GM23338 (cell line): ENCODE data around the gene FBXW7. TPM values are rescaled to one million over a fixed set of nuclear protein-coding genes. Genes with fewer than 3 reads are reported as not detected.

Experiments used
- ATAC-seq: fragments of 200-7000 bp; cut with Tn5 transposase; 3 replicates; pipeline ENCODE4 v1.9.1; 2020
- DNase-seq: peaks from one replicate; pipeline ENCODE4 v3.0.0-alpha.2; 2015; ENCODE audit warnings: low spot score
- H2AFZ ChIP-seq: fragments of 200-600 bp; sonication (generic); 2 replicates; pipeline ENCODE4 v1.8.0; 2016; ENCODE audit warnings: antibody characterized with exemption, mild to moderate bottlenecking, moderate library complexity
- H3F3A ChIP-seq: fragments of 200-600 bp; sonication (generic); replicated peaks from 2 replicates; pipeline ENCODE4 v1.8.0; 2017; ENCODE audit warnings: antibody characterized with exemption, mixed run types, low read depth
- H3K27ac ChIP-seq: fragments of 200-600 bp; sonication (generic); 2 replicates; pipeline ENCODE4 v1.6.1; 2016; ENCODE audit warnings: low read depth
- H3K27me3 ChIP-seq: fragments of 200-600 bp; sonication (generic); 2 replicates; pipeline ENCODE4 v1.8.0; 2016; ENCODE audit warnings: mild to moderate bottlenecking, mixed run types, moderate library complexity; ENCODE audit not compliant: insufficient read depth
- H3K36me3 ChIP-seq: fragments of 200-600 bp; sonication (generic); 2 replicates; pipeline ENCODE4 v1.8.0; 2016; ENCODE audit warnings: mild to moderate bottlenecking; ENCODE audit not compliant: insufficient read depth
- H3K4me1 ChIP-seq: fragments of 200-600 bp; sonication (generic); 2 replicates; pipeline ENCODE4 v1.8.0; 2016; ENCODE audit warnings: mild to moderate bottlenecking, moderate library complexity; ENCODE audit not compliant: insufficient read depth
- H3K4me2 ChIP-seq: fragments of 200-600 bp; sonication (generic); 2 replicates; pipeline ENCODE4 v1.7.1; 2017; ENCODE audit warnings: mixed run types
- H3K4me3 ChIP-seq: fragments of 200-600 bp; sonication (generic); 2 replicates; pipeline ENCODE4 v1.6.1; 2016; ENCODE audit warnings: mixed run types
- H3K79me2 ChIP-seq: fragments of 200-600 bp; sonication (generic); replicated peaks from 2 replicates; pipeline ENCODE4 v1.8.0; 2017; ENCODE audit warnings: mild to moderate bottlenecking; ENCODE audit not compliant: insufficient read depth
- H3K9me2 ChIP-seq: fragments of 200-600 bp; sonication (generic); 2 replicates; pipeline ENCODE4 v1.8.0; 2017; ENCODE audit not compliant: insufficient read depth
- H4K20me1 ChIP-seq: fragments of 200-600 bp; sonication (generic); replicated peaks from 2 replicates; pipeline ENCODE4 v1.8.0; 2017; ENCODE audit warnings: mild to moderate bottlenecking; ENCODE audit not compliant: insufficient read depth
- H3K27ac Mint-ChIP-seq: 2 replicates; pipeline ENCODE4 v1.8.0; 2020; ENCODE audit warnings: inconsistent platforms, mild to moderate bottlenecking, moderate library complexity, mixed read lengths
- H3K27me3 Mint-ChIP-seq: 3 replicates; pipeline ENCODE4 v1.8.0; 2022; ENCODE audit warnings: low read depth, mild to moderate bottlenecking, moderate library complexity, mixed read lengths, inconsistent platforms; ENCODE audit not compliant: insufficient read depth, poor library complexity
- H3K36me3 Mint-ChIP-seq: 3 replicates; pipeline ENCODE4 v1.8.0; 2021; ENCODE audit warnings: low read depth, mild to moderate bottlenecking, inconsistent platforms, moderate library complexity, mixed read lengths
- H3K4me1 Mint-ChIP-seq: 3 replicates; pipeline ENCODE4 v1.8.0; 2020; ENCODE audit warnings: mild to moderate bottlenecking, inconsistent platforms, mixed read lengths
- H3K4me3 Mint-ChIP-seq: 3 replicates; pipeline ENCODE4 v1.8.0; 2021; ENCODE audit warnings: moderate library complexity, mild to moderate bottlenecking, inconsistent platforms, mixed read lengths
- H3K9me3 Mint-ChIP-seq: 3 replicates; pipeline ENCODE4 v1.8.0; 2020; ENCODE audit warnings: moderate library complexity, mild to moderate bottlenecking, inconsistent platforms, mixed read lengths
- CREB1 ChIP-seq: fragments of 250-450 bp; sonication (Bioruptor Pico); IDR thresholded peaks from 2 replicates; pipeline ENCODE4 v1.5.0; 2020; ENCODE audit warnings: low read depth, mild to moderate bottlenecking, moderate library complexity
- CTCF ChIP-seq, 2 experiments: fragments of 200-600 bp in 1 of 2; sonication (generic) in 1 of 2; conservative IDR thresholded peaks; 2 replicates each; pipeline versions ENCODE4 v1.5.1 to v1.6.1; 2016 to 2017; ENCODE audit warnings: antibody characterized with exemption in 2 of 2, low read depth in 2 of 2, mild to moderate bottlenecking in 2 of 2, moderate library complexity in 1 of 2
- ETS1 ChIP-seq: IDR thresholded peaks from 2 replicates; pipeline ENCODE4 v1.6.1; 2016; ENCODE audit warnings: antibody characterized with exemption
- EZH2 ChIP-seq: fragments of 200-600 bp; sonication (generic); IDR thresholded peaks from one replicate; pipeline ENCODE4 v1.8.0; 2017; ENCODE audit warnings: antibody characterized with exemption, mild to moderate bottlenecking, low read depth; ENCODE audit not compliant: unreplicated experiment
- EZH2phosphoT487 ChIP-seq: fragments of 200-600 bp; sonication (generic); IDR thresholded peaks from one replicate; pipeline ENCODE4 v1.8.1; 2018; ENCODE audit warnings: antibody characterized with exemption; ENCODE audit not compliant: unreplicated experiment
- JUNB ChIP-seq: IDR thresholded peaks from one replicate; pipeline ENCODE4 v1.6.1; 2016; ENCODE audit warnings: antibody characterized with exemption; ENCODE audit not compliant: unreplicated experiment
- NANOG ChIP-seq: IDR thresholded peaks from 2 replicates; pipeline ENCODE4 v1.6.1; 2016; ENCODE audit warnings: antibody characterized with exemption, borderline replicate concordance
- POLR2AphosphoS5 ChIP-seq: IDR thresholded peaks from 2 replicates; pipeline ENCODE4 v1.6.1; 2016; ENCODE audit warnings: antibody characterized with exemption, low read depth
- STAT1 ChIP-seq: IDR thresholded peaks from one replicate; pipeline ENCODE4 v1.6.1; 2016; ENCODE audit warnings: antibody characterized with exemption; ENCODE audit not compliant: unreplicated experiment
- ZNF114 ChIP-seq: fragments of 250-450 bp; sonication (Bioruptor Pico); IDR thresholded peaks from 2 replicates; pipeline ENCODE4 v1.5.0; 2020; ENCODE audit warnings: mild to moderate bottlenecking, moderate library complexity
- ZNF331 ChIP-seq: fragments of 250-450 bp; sonication (Bioruptor Pico); IDR thresholded peaks from 2 replicates; pipeline ENCODE4 v1.5.0; 2020; ENCODE audit warnings: low read depth, mild to moderate bottlenecking, moderate library complexity
- ZNF462 ChIP-seq: fragments of 250-450 bp; sonication (Bioruptor Pico); IDR thresholded peaks from 2 replicates; pipeline ENCODE4 v1.5.0; 2020; ENCODE audit warnings: mild to moderate bottlenecking, moderate library complexity
- polyA plus RNA-seq: library from polyadenylated mRNA; unstranded; fragments of >200 nt; fragmentation: Nextera tagmentation; extraction: Ambion mirVana; gene quantifications from 2 replicates; pipeline ENCODE4 v1.2.1, GENCODE V29; 2016
- total RNA-seq: library from RNA; depleted of rRNA; stranded (reverse); fragments of >200 nt; shearing (Covaris generic); gene quantifications from 2 replicates; pipeline ENCODE4 v1.2.3, GENCODE V29; 2014
- TF ChIP-seq, protein P1 (sequence below): IDR thresholded peaks from one replicate; pipeline ENCODE4 v1.6.1; 2018; ENCODE audit warnings: antibody characterized with exemption; ENCODE audit not compliant: unreplicated experiment

FBXW7 gene
- total and polyA plus RNA-seq, 2 experiments from 2014 or later: 25.8 to 34.7 TPM

GRCh38 chr4:152322656-152323055 is 213.2 kb downstream of the FBXW7 start:
- no peaks in the 10 kb centered on the region for H3K9me2 ChIP-seq
- no peak overlapping the region for H3K4me2 ChIP-seq
- TF ChIP-seq ETS1 (no peak), ZNF114 (no peak), CREB1 (no peak), JUNB (no peak), NANOG (no peak), ZNF331 (CRISPR knock-in tag) (no peak), POLR2AphosphoS5 (no peak), CTCF (conservative IDR thresholded peaks at IDR 0.05; ENCODE audit: low read depth in 2 of 2) (no peak), EZH2 (no peak), ZNF462 (CRISPR knock-in tag) (no peak), STAT1 (no peak), EZH2phosphoT487 (no peak)
- TF ChIP-seq, protein P1, sequence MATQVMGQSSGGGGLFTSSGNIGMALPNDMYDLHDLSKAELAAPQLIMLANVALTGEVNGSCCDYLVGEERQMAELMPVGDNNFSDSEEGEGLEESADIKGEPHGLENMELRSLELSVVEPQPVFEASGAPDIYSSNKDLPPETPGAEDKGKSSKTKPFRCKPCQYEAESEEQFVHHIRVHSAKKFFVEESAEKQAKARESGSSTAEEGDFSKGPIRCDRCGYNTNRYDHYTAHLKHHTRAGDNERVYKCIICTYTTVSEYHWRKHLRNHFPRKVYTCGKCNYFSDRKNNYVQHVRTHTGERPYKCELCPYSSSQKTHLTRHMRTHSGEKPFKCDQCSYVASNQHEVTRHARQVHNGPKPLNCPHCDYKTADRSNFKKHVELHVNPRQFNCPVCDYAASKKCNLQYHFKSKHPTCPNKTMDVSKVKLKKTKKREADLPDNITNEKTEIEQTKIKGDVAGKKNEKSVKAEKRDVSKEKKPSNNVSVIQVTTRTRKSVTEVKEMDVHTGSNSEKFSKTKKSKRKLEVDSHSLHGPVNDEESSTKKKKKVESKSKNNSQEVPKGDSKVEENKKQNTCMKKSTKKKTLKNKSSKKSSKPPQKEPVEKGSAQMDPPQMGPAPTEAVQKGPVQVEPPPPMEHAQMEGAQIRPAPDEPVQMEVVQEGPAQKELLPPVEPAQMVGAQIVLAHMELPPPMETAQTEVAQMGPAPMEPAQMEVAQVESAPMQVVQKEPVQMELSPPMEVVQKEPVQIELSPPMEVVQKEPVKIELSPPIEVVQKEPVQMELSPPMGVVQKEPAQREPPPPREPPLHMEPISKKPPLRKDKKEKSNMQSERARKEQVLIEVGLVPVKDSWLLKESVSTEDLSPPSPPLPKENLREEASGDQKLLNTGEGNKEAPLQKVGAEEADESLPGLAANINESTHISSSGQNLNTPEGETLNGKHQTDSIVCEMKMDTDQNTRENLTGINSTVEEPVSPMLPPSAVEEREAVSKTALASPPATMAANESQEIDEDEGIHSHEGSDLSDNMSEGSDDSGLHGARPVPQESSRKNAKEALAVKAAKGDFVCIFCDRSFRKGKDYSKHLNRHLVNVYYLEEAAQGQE: no peak
- Mint-ChIP-seq H3K36me3 (peaks cover 8% of the 10 kb centered on the region), H3K4me1 (peaks cover 6% of the 10 kb centered on the region; the same call in 2 of the 3 replicates), H3K27me3 (no peaks in the 10 kb centered on the region), H3K9me3 (no peaks in the 10 kb centered on the region), H3K4me3 (no peak overlapping the region), H3K27ac (no peak overlapping the region)
- H4K20me1 ChIP-seq: no peaks in the 10 kb centered on the region
- H3K27me3 ChIP-seq: no peaks in the 10 kb centered on the region
- H3K4me1 ChIP-seq: no peaks in the 10 kb centered on the region
- DNase-seq (no peak), ATAC-seq (no peak)
- H3K27ac ChIP-seq: no peak overlapping the region
- no peaks in the 10 kb centered on the region for H3F3A ChIP-seq
- peaks cover 4% of the 10 kb centered on the region; the same call in 1 of the 2 replicates for H3K36me3 ChIP-seq
- no peaks in the 10 kb centered on the region for H3K79me2 ChIP-seq
- no peak overlapping the region for H2AFZ ChIP-seq
- H3K4me3 ChIP-seq: no peak overlapping the region
